Neural cell (in vitro differentiated cells): ENCODE results near the gene DRAP1. TPM values are rescaled to one million over a fixed set of nuclear protein-coding genes. Genes with fewer than 3 reads are reported as not detected.

Experiments
- H2AFZ ChIP-seq: fragments of 200-600, 300-800 bp; sonication (generic), shearing (Covaris generic); 2 replicates; pipeline ENCODE4 v1.6.0; 2014; ENCODE audit warnings: low read depth, mild to moderate bottlenecking, antibody characterized with exemption, low read length, moderate library complexity
- H3F3A ChIP-seq: fragments of 200-600 bp; shearing (Covaris generic); 2 replicates; pipeline ENCODE4 v1.6.1; 2016; ENCODE audit warnings: mild to moderate bottlenecking, moderate library complexity, mixed read lengths, antibody characterized with exemption, low read length; ENCODE audit not compliant: insufficient read depth, poor library complexity, severe bottlenecking
- H3K27ac ChIP-seq: fragments of 200-600, 300-800 bp; sonication (generic), shearing (Covaris generic); 2 replicates; pipeline ENCODE4 v1.5.1; 2014; ENCODE audit warnings: mild to moderate bottlenecking, low read length, moderate library complexity
- H3K27me3 ChIP-seq: fragments of 300-800, 200-600 bp; sonication (generic), shearing (Covaris generic); 2 replicates; pipeline ENCODE4 v1.6.0; 2014; ENCODE audit warnings: mild to moderate bottlenecking, low read depth, low read length, moderate library complexity; ENCODE audit not compliant: insufficient read depth
- H3K36me3 ChIP-seq: fragments of 300-800, 200-600 bp; sonication (generic), shearing (Covaris generic); 2 replicates; pipeline ENCODE4 v1.5.1; 2014; ENCODE audit warnings: mild to moderate bottlenecking, antibody characterized with exemption, low read length, moderate library complexity; ENCODE audit not compliant: insufficient read depth
- H3K4me2 ChIP-seq: fragments of 300-800, 200-600 bp; sonication (generic), shearing (Covaris generic); 2 replicates; pipeline ENCODE4 v1.6.0; 2014; ENCODE audit warnings: mild to moderate bottlenecking, low read length
- H3K4me3 ChIP-seq: fragments of 300-800, 200-600 bp; sonication (generic), shearing (Covaris generic); 2 replicates; pipeline ENCODE4 v1.5.1; 2014; ENCODE audit warnings: mild to moderate bottlenecking, low read length, moderate library complexity
- H3K79me2 ChIP-seq: fragments of 200-600 bp; shearing (Covaris generic); replicated peaks from 2 replicates; pipeline ENCODE4 v1.6.0; 2014; ENCODE audit warnings: mild to moderate bottlenecking, low read length, moderate library complexity; ENCODE audit not compliant: insufficient read depth
- H3K9ac ChIP-seq: fragments of 300-800, 200-600 bp; sonication (generic), shearing (Covaris generic); 2 replicates; pipeline ENCODE4 v1.6.1; 2016; ENCODE audit warnings: mild to moderate bottlenecking, low read length, mixed read lengths
- H3K9me2 ChIP-seq: fragments of 200-600 bp; shearing (Covaris generic); 2 replicates; pipeline ENCODE4 v1.6.1; 2016; ENCODE audit warnings: mild to moderate bottlenecking, low read length, mixed read lengths; ENCODE audit not compliant: insufficient read depth
- H3K9me3 ChIP-seq: fragments of 200-600, 300-800 bp; sonication (generic), shearing (Covaris generic); 2 replicates; pipeline ENCODE4 v1.6.1; 2016; ENCODE audit warnings: mild to moderate bottlenecking, mixed run types, low read length, moderate library complexity, mixed read lengths
- H4K20me1 ChIP-seq: fragments of 200-600 bp; shearing (Covaris generic); 2 replicates; pipeline ENCODE4 v1.6.1; 2016; ENCODE audit warnings: mild to moderate bottlenecking, mixed run types; ENCODE audit not compliant: insufficient read depth
- CTCF ChIP-seq: fragments of 450-650 bp; IDR thresholded peaks from 2 replicates; pipeline ENCODE4 v1.5.1; 2014; ENCODE audit warnings: antibody characterized with exemption, mild to moderate bottlenecking, moderate library complexity; ENCODE audit not compliant: poor library complexity, severe bottlenecking
- EP300 ChIP-seq: fragments of 450-650 bp; conservative IDR thresholded peaks from 2 replicates; pipeline ENCODE4 v1.6.1; 2014; ENCODE audit warnings: antibody characterized with exemption, mild to moderate bottlenecking, moderate library complexity; ENCODE audit not compliant: poor library complexity, severe bottlenecking
- EZH2 ChIP-seq: fragments of 200-600, 300-800 bp; shearing (Covaris generic), sonication (generic); IDR thresholded peaks from 2 replicates; pipeline ENCODE4 v1.6.1; 2014; ENCODE audit warnings: antibody characterized with exemption, low read length, borderline replicate concordance, mild to moderate bottlenecking; ENCODE audit not compliant: insufficient read depth, poor library complexity, severe bottlenecking
- MXI1 ChIP-seq: fragments of 450-650 bp; conservative IDR thresholded peaks from 2 replicates; pipeline ENCODE4 v1.6.1; 2014; ENCODE audit warnings: antibody characterized with exemption, mild to moderate bottlenecking; ENCODE audit not compliant: poor library complexity, severe bottlenecking
- POLR2AphosphoS5 ChIP-seq: IDR thresholded peaks from 2 replicates; pipeline ENCODE4 v1.6.1; 2012
- RAD21 ChIP-seq: fragments of 450-650 bp; conservative IDR thresholded peaks from 2 replicates; pipeline ENCODE4 v1.6.1; 2014; ENCODE audit warnings: antibody characterized with exemption, mild to moderate bottlenecking, moderate library complexity
- REST ChIP-seq: IDR thresholded peaks from 2 replicates; pipeline ENCODE4 v1.6.1; 2012; ENCODE audit warnings: borderline replicate concordance
- SMC3 ChIP-seq: fragments of 450-650 bp; conservative IDR thresholded peaks from 2 replicates; pipeline ENCODE4 v1.6.1; 2014; ENCODE audit warnings: antibody characterized with exemption, mild to moderate bottlenecking, moderate library complexity; ENCODE audit not compliant: poor library complexity
- TAF1 ChIP-seq: IDR thresholded peaks from 2 replicates; pipeline ENCODE4 v1.6.1; 2012; ENCODE audit warnings: low read depth
- polyA plus RNA-seq: library from polyadenylated mRNA; depleted of rRNA; stranded (reverse); fragments of >200 nt; gene quantifications from 2 replicates; pipeline ENCODE4 v1.2.3, GENCODE V29; 2014

The DRAP1 gene
- polyA plus RNA-seq, 1 donor from 2014 or later: 242 TPM

- Histone ChIP-seq H4K20me1 (no peaks in the 10 kb centered on the region), H3K9me2 (no peaks in the 10 kb centered on the region), H3K4me3 (no peak overlapping the region), H3K9ac (no peak overlapping the region), H3K27me3 (no peaks in the 10 kb centered on the region), H2AFZ (no peak overlapping the region), H3K4me2 (no peak overlapping the region), H3K79me2 (peaks cover 3% of the 10 kb centered on the region), H3K27ac (no peak overlapping the region), H3F3A (no peaks in the 10 kb centered on the region), H3K36me3 (no peaks in the 10 kb centered on the region), H3K9me3 (no peaks in the 10 kb centered on the region)
- no peak for TF ChIP-seq POLR2AphosphoS5
- TF ChIP-seq CTCF: no peak
- no peak for TF ChIP-seq REST
- TF ChIP-seq SMC3: no peak
- TF ChIP-seq EP300: no peak
- no peak for TF ChIP-seq TAF1
- TF ChIP-seq MXI1: no peak
- TF ChIP-seq EZH2: no peak
- no peak for TF ChIP-seq RAD21
Measured at GRCh38 chr11:65912845-65913244, 6.4 kb upstream of the DRAP1 start.

GRCh38 chr11:65915101-65915820, 4.0 kb upstream of the DRAP1 start:
- Histone ChIP-seq H3K79me2 (peaks cover 17% of the 10 kb centered on the region), H3K9me2 (no peaks in the 10 kb centered on the region), H4K20me1 (no peaks in the 10 kb centered on the region), H3K4me3 (no peak overlapping the region), H3K27me3 (no peaks in the 10 kb centered on the region), H3K4me2 (no peak overlapping the region), H3K27ac (no peak overlapping the region), H3K36me3 (no peaks in the 10 kb centered on the region), H2AFZ (no peak overlapping the region), H3K9me3 (no peaks in the 10 kb centered on the region), H3K9ac (no peak overlapping the region), H3F3A (no peaks in the 10 kb centered on the region)
- TF ChIP-seq POLR2AphosphoS5: no peak
- no peak for TF ChIP-seq EP300
- TF ChIP-seq EZH2: no peak
- TF ChIP-seq MXI1: no peak
- no peak for TF ChIP-seq TAF1
- no peak for TF ChIP-seq REST
- TF ChIP-seq CTCF: no peak
- no peak for TF ChIP-seq SMC3
- no peak for TF ChIP-seq RAD21
